ENCODE measurements around the gene FAM117A.

FAM117A gene

GRCh38 chr17:49691086-49691676 lies 72.8 kb downstream of the FAM117A start:
- no peak overlapping the region for H3K4me3 ChIP-seq (ENCODE audit: low read depth, low read length)
- DNase-seq (ENCODE audit: low read depth): no peak
- TF ChIP-seq CTCF (IDR thresholded peaks at IDR 0.05; ENCODE audit: insufficient read depth, low read depth, low read length, missing control alignments): no peak

- no peak for DNase-seq (ENCODE audit: low read depth)
- no peak overlapping the region for H3K4me3 ChIP-seq (ENCODE audit: low read depth, low read length)
- no peak for TF ChIP-seq CTCF (IDR thresholded peaks at IDR 0.05; ENCODE audit: insufficient read depth, low read depth, low read length, missing control alignments)
These were observed 73.7 kb downstream of the FAM117A start for GRCh38 chr17:49690256-49690655.

- H3K4me3 ChIP-seq (ENCODE audit: low read depth, low read length): no peak overlapping the region
- no peak for TF ChIP-seq CTCF (IDR thresholded peaks at IDR 0.05; ENCODE audit: insufficient read depth, low read depth, low read length, missing control alignments)
- DNase-seq (ENCODE audit: low read depth): no peak
These were observed 75.1 kb downstream of the FAM117A start for GRCh38 chr17:49688848-49689247.

- no peak for TF ChIP-seq CTCF (IDR thresholded peaks at IDR 0.05; ENCODE audit: insufficient read depth, low read depth, low read length, missing control alignments)
- peak; percentile 34 for DNase-seq (ENCODE audit: low read depth)
- H3K4me3 ChIP-seq (ENCODE audit: low read depth, low read length): no peak overlapping the region
These were observed 75.9 kb downstream of the FAM117A start for GRCh38 chr17:49687878-49688491.

GRCh38 chr17:49681106-49681979 lies 82.6 kb downstream of the FAM117A start:
- no peak overlapping the region for H3K4me3 ChIP-seq (ENCODE audit: low read depth, low read length)
- DNase-seq (ENCODE audit: low read depth): no peak
- no peak for TF ChIP-seq CTCF (IDR thresholded peaks at IDR 0.05; ENCODE audit: insufficient read depth, low read depth, low read length, missing control alignments)

GRCh38 chr17:49680314-49680713 lies 83.6 kb downstream of the FAM117A start:
- no peak for DNase-seq (ENCODE audit: low read depth)
- TF ChIP-seq CTCF (IDR thresholded peaks at IDR 0.05; ENCODE audit: insufficient read depth, low read depth, low read length, missing control alignments): no peak
- H3K4me3 ChIP-seq (ENCODE audit: low read depth, low read length): no peak overlapping the region
